Measurements from ENCODE around the gene CDH23.

CDH23 gene

GRCh38 chr10:71700731-71701368 is 304.1 kb downstream of the CDH23 start:
- DNase-seq: no peak

GRCh38 chr10:71701496-71702132 is 304.9 kb downstream of the CDH23 start:
- no peak for DNase-seq

DNA sequence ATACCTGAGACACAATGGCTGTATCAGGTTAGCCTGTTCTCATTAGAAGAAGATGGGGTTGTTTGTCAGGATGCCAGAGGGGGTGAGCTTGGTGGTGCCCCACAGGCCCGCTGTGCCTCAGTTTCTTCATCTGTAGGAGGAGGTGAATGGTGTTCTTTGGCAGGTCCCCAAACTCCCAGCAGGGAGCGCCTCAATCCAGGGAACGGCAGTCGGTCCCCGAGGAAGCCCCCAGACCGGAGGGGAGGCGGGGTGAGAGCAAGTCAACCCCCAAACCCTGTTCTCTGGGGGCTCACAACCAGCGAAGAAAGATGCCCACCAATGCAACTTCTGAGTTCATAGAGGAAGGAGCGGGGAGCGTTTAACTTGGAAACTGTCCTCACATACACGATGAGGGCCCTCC is 306.9 kb downstream of the CDH23 start:
- DNase-seq: no peak

DNA sequence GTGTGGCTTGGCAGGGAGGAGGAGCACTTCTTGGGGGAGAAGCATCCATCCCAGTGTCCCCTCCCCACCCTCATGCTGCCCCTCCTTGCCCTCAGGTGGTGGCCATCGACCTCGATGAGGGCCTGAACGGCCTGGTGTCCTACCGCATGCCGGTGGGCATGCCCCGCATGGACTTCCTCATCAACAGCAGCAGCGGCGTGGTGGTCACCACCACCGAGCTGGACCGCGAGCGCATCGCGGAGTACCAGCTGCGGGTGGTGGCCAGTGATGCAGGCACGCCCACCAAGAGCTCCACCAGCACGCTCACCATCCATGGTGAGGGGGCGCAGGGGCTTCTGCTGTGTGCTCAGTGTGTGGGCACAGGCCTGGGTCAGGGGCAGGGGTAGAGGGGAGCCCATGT is 308.1 kb downstream of the CDH23 start:
- DNase-seq: no peak

DNA sequence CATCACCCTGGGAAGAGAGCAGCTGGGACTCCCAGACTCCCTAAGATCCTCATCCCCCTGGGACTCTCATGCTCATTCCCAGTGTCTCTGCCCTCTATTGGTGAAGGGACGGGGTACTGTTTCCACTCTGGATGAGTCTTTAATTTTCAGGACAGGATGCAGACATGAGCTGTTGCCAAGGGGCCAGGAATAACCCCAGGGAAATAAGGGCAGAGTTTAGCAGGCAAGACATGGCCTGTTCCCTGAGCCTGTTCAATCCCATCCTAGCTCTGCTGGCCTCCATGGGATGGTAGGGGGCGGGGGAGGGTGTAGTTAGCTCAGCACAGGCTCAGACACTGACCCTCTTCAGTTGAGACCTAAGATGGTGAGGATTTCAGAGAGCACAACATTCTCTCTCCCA is 308.9 kb downstream of the CDH23 start:
- no peak for DNase-seq

DNA sequence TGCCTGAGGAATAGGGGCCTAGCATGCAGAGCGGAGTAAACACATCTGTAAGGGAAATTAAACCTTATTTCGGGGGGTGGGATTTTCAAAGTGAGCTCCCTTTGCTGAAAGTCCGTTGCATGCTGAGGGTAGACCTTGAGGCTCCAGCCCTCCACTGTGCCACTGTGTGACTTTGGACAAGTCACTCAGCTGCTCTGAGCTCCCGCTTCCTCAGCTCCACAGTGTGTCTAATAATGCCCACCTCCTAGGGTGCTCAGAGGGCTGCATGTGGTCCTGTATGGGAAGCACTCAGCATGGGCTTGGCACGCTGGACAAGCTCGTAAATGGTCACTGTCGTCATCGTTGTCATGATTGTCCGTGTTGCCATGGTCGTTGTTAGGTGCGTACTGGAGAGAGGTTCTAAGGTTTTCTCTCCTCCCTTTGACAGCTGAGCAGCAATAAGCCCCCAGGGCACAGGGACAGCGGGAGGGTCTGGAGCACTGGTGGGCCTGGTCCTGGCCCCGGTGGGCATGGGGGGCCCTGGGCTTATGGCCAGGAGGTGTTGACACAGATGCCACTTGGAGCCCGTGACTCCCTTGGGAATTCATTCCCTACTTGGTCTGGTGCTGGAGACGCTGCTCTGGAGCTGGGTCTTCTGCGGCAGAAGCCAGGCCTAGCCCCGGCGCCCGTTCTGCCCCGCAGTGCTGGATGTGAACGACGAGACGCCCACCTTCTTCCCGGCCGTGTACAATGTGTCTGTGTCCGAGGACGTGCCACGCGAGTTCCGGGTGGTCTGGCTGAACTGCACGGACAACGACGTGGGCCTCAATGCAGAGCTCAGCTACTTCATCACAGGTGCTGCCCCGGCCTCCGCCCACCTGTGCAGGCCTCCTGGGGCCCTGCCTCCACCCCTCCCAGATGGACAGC is 309.7 kb downstream of the CDH23 start:
- DNase-seq: no peak

DNA sequence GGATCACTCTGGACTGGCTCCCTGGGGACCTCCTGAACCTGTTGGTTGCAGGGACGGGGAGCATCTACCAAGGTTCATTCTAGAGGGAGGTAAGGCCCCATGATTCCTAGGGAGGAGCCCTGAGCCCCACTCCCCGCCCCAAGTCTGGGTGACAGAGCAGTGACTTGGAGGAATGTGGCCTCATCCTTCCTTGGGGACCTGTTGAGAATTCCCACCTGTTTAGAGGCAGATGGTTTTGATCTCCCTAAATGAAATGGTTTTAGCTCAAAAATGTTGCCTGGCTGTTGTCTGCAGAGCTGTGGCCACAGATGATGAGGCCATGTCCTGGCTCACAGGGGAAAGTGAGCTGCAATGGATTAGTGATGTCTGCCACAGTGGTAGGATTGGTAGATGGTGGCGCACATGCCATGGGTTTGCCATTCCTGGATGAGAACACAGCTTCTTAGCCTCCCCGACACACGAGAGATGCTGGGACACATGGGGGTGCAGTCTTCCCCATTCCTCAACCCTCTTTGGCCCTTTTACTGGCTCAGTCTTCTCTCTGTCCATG is 310.6 kb downstream of the CDH23 start:
- DNase-seq: no peak

DNA sequence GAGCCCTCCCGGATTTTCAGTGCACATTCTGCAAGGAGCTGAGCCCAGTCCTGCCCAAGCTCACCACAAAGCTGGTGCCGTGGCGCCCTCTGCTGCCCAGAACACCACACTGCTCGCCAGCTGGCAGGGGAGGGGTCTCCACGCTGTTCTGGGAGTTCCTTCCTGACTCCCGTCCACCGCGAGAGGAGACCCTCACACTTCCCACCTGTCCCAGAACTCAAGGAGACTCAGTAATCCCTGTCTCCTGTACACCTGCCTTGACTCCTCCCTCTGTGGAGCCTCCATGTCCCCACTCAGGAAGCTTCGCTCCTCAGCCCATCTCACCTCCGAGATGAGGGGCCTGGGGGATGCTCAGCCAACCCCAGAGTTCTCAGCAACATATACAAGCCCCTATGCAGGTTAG is 311.6 kb downstream of the CDH23 start:
- DNase-seq: peak in 3 of 4 experiments; percentile 44 to 59 (median 55)

GRCh38 chr10:71708897-71709882 is 312.5 kb downstream of the CDH23 start:
- DNase-seq: no peak

DNA sequence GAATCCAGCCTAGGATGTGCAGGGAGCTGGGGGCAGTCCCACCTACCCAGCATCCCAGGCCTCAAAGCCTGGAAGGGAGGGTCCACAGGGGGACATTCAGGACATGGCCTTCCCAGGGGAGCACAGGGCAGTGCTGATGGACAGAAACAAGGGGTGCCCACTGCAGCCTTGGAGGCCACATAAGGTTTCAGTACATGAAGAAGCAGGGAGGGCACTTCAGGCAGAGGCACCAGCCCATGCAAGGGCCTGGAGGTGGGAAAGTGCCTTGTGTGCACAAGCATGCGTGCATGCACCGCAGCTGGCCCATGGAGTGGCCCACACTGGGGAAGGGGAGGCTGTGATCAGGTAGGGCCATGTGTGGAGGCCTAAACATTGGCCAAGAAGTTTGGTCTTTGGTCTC is 313.8 kb downstream of the CDH23 start:
- no peak for DNase-seq

- DNase-seq: no peak
Measured at GRCh38 chr10:71711052-71711623, 314.4 kb downstream of the CDH23 start.

- DNase-seq: no peak
Measured at GRCh38 chr10:71712170-71712569, 315.4 kb downstream of the CDH23 start.

- DNase-seq: no peak
Measured at GRCh38 chr10:71712572-71713134, 315.9 kb downstream of the CDH23 start.

GRCh38 chr10:71713135-71714030 is 316.7 kb downstream of the CDH23 start:
- no peak for DNase-seq

- DNase-seq: no peak
Measured at GRCh38 chr10:71714031-71714410, 317.3 kb downstream of the CDH23 start.

GRCh38 chr10:71714592-71714991 is 317.9 kb downstream of the CDH23 start:
- DNase-seq: no peak

DNA sequence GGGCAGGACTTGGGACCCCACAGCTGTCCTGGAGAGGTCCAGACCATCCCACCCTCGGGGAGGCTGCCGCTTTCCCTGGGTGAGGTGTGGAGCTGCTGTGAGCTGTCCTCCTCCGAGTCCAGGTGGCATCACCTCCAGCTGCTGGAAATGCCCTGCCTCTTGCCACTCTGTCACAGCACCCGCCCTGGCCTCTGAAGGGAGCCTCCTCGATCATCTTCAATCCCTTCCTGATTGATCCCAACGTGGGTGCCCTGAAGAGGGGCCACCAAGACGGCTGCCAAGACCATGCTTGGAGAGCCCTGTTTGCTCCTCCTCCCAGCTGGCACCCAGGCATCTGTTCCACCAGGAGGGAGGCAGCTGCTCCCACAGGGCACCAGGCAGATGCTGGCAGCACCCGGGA is 318.3 kb downstream of the CDH23 start:
- DNase-seq: no peak

GRCh38 chr10:71715860-71716259 is 319.1 kb downstream of the CDH23 start:
- no peak for DNase-seq

DNA sequence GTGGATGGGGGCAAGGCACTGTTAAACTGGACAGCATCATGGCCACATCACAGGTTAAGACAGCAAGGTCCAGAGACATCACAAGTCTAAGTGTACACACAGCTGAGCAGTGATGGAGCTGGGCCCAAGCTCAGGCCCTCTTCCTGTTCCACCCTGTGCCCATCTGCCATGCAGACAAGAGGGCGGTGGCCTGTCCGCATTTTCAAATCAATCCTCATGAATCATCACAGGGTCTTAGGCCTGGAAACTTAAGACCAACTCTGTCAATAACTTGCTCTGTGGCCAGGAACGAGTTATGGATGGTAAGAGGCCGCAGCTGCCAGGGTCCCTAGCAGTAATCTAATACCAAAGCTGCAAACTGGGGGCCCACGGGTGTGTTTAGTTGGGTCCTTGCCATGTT is 319.7 kb downstream of the CDH23 start:
- no peak for DNase-seq

GRCh38 chr10:71717056-71717455 is 320.3 kb downstream of the CDH23 start:
- DNase-seq: no peak

- no peak for DNase-seq
Measured at GRCh38 chr10:71717551-71717951, 320.8 kb downstream of the CDH23 start.

Data from activated naive CD4-positive, alpha-beta T cell (primary cell).